Natural killer cell (primary cell): ENCODE measurements around the gene EPX. TPM values are rescaled to one million over a fixed set of nuclear protein-coding genes. Genes with fewer than 3 reads are reported as not detected.

ENCODE experiments used
- ATAC-seq, 3 donors: fragments of 150-1000 bp in 2 of 3; fragments of 200-7000 bp in 1 of 3; cut with Tn5 transposase; 1 replicate in 1 of 3; 2 replicates in 2 of 3; pipeline ENCODE4 v1.10.0; 2021; ENCODE audit warnings: mild to moderate bottlenecking in 2 of 3, moderate library complexity in 2 of 3
- DNase-seq, 2 donors: peaks; one replicate each; pipeline versions ENCODE4 v3.0.0 to v3.0.0-alpha.2; 2013 to 2021; ENCODE audit warnings: mixed read lengths in 1 of 2
- H3K27ac ChIP-seq: one replicate; pipeline ENCODE4 v1.5.1; 2013; ENCODE audit warnings: mild to moderate bottlenecking, low read length
- H3K27me3 ChIP-seq: one replicate; pipeline ENCODE4 v1.6.1; 2013; ENCODE audit warnings: low read length; ENCODE audit not compliant: control insufficient read depth, insufficient read depth
- H3K36me3 ChIP-seq: one replicate; pipeline ENCODE4 v1.6.1; 2013; ENCODE audit warnings: low read length; ENCODE audit not compliant: control insufficient read depth, insufficient read depth
- H3K4me1 ChIP-seq: one replicate; pipeline ENCODE4 v1.6.1; 2013; ENCODE audit warnings: low read length; ENCODE audit not compliant: control insufficient read depth, insufficient read depth
- H3K4me3 ChIP-seq: one replicate; pipeline ENCODE4 v1.5.1; 2013; ENCODE audit warnings: low read length
- H3K9me3 ChIP-seq: one replicate; pipeline ENCODE4 v1.6.1; 2013; ENCODE audit warnings: low read length; ENCODE audit not compliant: control insufficient read depth, insufficient read depth
- H3K27ac Mint-ChIP-seq, 2 donors: one replicate each; pipeline ENCODE4 v1.8.0; 2022; ENCODE audit warnings: mild to moderate bottlenecking in 2 of 2, mixed read lengths in 2 of 2, moderate library complexity in 1 of 2
- H3K27me3 Mint-ChIP-seq, 2 donors: one replicate each; pipeline ENCODE4 v1.8.0; 2022; ENCODE audit warnings: low read depth in 2 of 2, mixed read lengths in 2 of 2
- H3K36me3 Mint-ChIP-seq: one replicate; pipeline ENCODE4 v1.8.0; 2022; ENCODE audit warnings: mixed read lengths
- H3K4me1 Mint-ChIP-seq, 2 donors: one replicate each; pipeline ENCODE4 v1.8.0; 2022; ENCODE audit warnings: mixed read lengths in 2 of 2
- H3K4me3 Mint-ChIP-seq: one replicate; pipeline ENCODE4 v1.8.0; 2022; ENCODE audit warnings: mild to moderate bottlenecking, moderate library complexity, mixed read lengths
- H3K9me3 Mint-ChIP-seq, 2 donors: one replicate each; pipeline ENCODE4 v1.8.0; 2022; ENCODE audit warnings: mixed read lengths in 2 of 2
- whole genome bisulfite sequencing: methylation state at CpG from one replicate; pipeline ENCODE4 v1.1.7; 2013; ENCODE audit warnings: missing lambda C conversion rate; ENCODE audit not compliant: insufficient coverage; 5-methylcytosine and 5-hydroxymethylcytosine counted together
- intact Hi-C: fragments of 100-400 bp; cut with micrococcal nuclease; formaldehyde crosslinking; loops from one replicate; pipeline ENCODE4 v1.14.2; 2022
- total RNA-seq, 4 donors: library from RNA; stranded (reverse); fragments of 120-200 nt in 1 of 4; gene quantifications; one replicate each; pipeline versions ENCODE4 v1.2.3 to v1.2.4, GENCODE V29; 2013 to 2022
- TF ChIP-seq, protein P1 (sequence below): fragments of 200-600 bp; IDR thresholded peaks from one replicate; pipeline ENCODE4 v1.8.0; 2022; ENCODE audit warnings: antibody characterized with exemption

EPX gene
- total RNA-seq, 3 donors from 2014 or later (not counting 1 experiment from before 2014, with no cell fraction given), result not detected

DNA sequence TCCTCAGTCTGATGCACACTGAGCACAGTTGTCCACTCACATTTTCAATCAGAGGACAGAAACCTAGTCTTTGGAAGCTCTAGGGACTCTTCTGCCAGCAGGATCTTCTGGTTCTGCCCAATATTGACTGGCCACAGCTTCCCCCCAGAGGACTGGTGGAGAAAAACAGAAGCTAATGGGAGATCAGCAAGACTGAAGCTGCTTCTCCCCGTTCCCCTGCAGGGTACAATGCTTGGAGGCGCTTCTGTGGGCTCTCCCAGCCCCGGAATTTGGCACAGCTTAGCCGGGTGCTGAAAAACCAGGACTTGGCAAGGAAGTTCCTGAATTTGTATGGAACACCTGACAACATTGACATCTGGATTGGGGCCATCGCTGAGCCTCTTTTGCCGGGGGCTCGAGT lies 10.3 kb downstream of the EPX start:
- Histone ChIP-seq H3K9me3 (no peaks in the 10 kb centered on the region), H3K36me3 (peaks cover 5% of the 10 kb centered on the region), H3K4me1 (no peaks in the 10 kb centered on the region), H3K27me3 (peaks cover 3% of the 10 kb centered on the region), H3K4me3 (no peak overlapping the region), H3K27ac (no peak overlapping the region)
- H3K9me3 Mint-ChIP-seq, result no peaks in the 10 kb centered on the region
- no peak overlapping the region for H3K27ac Mint-ChIP-seq
- H3K27me3 Mint-ChIP-seq, result peaks cover 0 to 7% of the 10 kb centered on the region in 2 donors
- peaks cover 0 to 4% of the 10 kb centered on the region in 2 donors for H3K4me1 Mint-ChIP-seq
- H3K4me3 Mint-ChIP-seq, result no peak overlapping the region
- H3K36me3 Mint-ChIP-seq, result no peaks in the 10 kb centered on the region
- no peak for DNase-seq
- ATAC-seq, result no peak
- TF ChIP-seq, protein P1, sequence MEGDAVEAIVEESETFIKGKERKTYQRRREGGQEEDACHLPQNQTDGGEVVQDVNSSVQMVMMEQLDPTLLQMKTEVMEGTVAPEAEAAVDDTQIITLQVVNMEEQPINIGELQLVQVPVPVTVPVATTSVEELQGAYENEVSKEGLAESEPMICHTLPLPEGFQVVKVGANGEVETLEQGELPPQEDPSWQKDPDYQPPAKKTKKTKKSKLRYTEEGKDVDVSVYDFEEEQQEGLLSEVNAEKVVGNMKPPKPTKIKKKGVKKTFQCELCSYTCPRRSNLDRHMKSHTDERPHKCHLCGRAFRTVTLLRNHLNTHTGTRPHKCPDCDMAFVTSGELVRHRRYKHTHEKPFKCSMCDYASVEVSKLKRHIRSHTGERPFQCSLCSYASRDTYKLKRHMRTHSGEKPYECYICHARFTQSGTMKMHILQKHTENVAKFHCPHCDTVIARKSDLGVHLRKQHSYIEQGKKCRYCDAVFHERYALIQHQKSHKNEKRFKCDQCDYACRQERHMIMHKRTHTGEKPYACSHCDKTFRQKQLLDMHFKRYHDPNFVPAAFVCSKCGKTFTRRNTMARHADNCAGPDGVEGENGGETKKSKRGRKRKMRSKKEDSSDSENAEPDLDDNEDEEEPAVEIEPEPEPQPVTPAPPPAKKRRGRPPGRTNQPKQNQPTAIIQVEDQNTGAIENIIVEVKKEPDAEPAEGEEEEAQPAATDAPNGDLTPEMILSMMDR, result no peak
- 91% methylated on average over 7 of the region's 7 CpGs for WGBS
- intact Hi-C loops, result no loop called here

DNA sequence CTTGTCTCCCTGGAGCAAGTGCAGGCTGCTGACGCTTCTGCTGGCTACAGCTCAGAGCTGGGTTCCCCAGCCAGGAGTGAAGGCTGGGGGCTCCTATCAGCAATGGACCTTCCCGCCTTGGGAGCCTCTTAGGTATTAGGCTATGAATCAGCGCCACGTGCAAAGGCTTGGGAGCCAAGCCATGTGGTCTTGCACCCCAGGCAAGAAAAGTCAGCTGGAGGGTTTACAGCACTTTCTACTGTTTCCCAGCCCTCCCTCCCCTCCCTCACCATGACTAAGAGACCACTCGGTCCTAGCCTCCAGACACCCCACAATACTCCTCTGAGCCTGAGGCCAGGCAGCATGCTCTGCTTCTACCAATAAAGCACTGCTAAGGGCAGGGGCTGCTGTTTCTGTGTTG lies 12.3 kb downstream of the EPX start:
- H3K27me3 Mint-ChIP-seq, result peaks cover 0 to 3% of the 10 kb centered on the region in 2 donors
- peaks cover 7% of the 10 kb centered on the region for H3K36me3 ChIP-seq

DNA sequence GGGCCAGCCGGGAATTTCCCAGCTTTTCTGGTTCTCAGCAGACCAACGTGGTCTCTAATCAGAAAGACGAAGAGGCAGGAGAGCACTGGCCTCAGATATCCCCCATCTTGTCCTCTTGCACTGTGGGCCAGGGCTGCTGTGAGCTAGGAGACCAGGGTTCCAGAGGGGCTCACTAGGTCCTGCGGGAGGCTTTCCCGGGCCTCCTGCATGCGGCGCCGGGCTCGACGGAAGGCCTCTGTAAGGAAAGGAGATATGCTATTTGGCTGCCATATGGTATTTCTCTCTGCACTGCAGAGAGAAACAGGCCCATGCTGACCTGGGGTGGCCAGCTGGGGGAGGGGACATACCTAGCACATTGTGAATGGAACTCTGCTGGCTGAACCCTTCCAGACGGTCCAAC lies 13.4 kb downstream of the EPX start:
- Mint-ChIP-seq H3K4me3 (no peak overlapping the region), H3K9me3 (no peaks in the 10 kb centered on the region), H3K36me3 (peaks cover 8% of the 10 kb centered on the region), H3K4me1 (no peaks in the 10 kb centered on the region), H3K27me3 (no peaks in the 10 kb centered on the region), H3K27ac (no peak overlapping the region)
- no peak for ATAC-seq
- Histone ChIP-seq H3K36me3 (peaks cover 13% of the 10 kb centered on the region), H3K27ac (no peak overlapping the region), H3K27me3 (no peaks in the 10 kb centered on the region), H3K4me1 (no peaks in the 10 kb centered on the region), H3K9me3 (no peaks in the 10 kb centered on the region), H3K4me3 (no peak overlapping the region)
- DNase-seq, result no peak
- WGBS, result 90% methylated on average over 11 of the region's 11 CpGs
- TF ChIP-seq, protein P1, result no peak
- intact Hi-C loops, result no loop called here

More for the DNA sequence above, 12.3 kb downstream of the EPX start:
- TF ChIP-seq, protein P1, result no peak
- Mint-ChIP-seq H3K36me3 (peaks cover 4% of the 10 kb centered on the region), H3K4me3 (no peak overlapping the region), H3K4me1 (peaks cover 0 to 4% of the 10 kb centered on the region in 2 donors), H3K9me3 (no peaks in the 10 kb centered on the region), H3K27ac (no peak overlapping the region)
- ATAC-seq (no peak), DNase-seq (no peak)
- no peak overlapping the region for H3K4me3 ChIP-seq
- 95% methylated on average over 5 of the region's 5 CpGs for WGBS
- no peaks in the 10 kb centered on the region for H3K27me3 ChIP-seq
- no peaks in the 10 kb centered on the region for H3K4me1 ChIP-seq
- H3K9me3 ChIP-seq, result no peaks in the 10 kb centered on the region
- no peak overlapping the region for H3K27ac ChIP-seq
- intact Hi-C loops, result no loop called here

DNA sequence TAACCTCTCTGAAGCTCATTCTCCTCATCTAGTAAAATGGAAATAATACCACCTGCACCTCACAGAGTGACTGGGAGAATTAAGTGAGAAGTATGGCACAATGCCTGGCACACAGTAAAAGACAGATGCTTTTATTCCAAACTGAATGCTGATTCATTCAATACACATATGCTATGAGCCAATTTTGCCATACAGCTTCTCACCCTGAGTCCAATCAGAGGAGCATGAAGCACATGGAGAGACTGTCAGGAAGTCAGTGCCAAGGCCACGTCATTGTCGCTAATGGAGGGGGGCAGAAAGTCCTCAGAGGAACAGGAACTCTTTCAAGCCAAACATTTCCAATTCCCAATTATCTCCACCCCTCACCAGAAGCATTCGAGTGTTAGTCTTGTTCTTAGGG lies 14.9 kb downstream of the EPX start:
- WGBS, result 100% methylated on average over 3 of the region's 3 CpGs
- H3K4me1 ChIP-seq, result no peaks in the 10 kb centered on the region
- no peaks in the 10 kb centered on the region for H3K27me3 ChIP-seq
- H3K9me3 ChIP-seq, result no peaks in the 10 kb centered on the region
- H3K27ac Mint-ChIP-seq, result no peak overlapping the region
- no peaks in the 10 kb centered on the region for H3K9me3 Mint-ChIP-seq
- H3K36me3 Mint-ChIP-seq, result peaks cover 8% of the 10 kb centered on the region
- TF ChIP-seq, protein P1, result no peak
- no peak overlapping the region for H3K27ac ChIP-seq
- no peaks in the 10 kb centered on the region for H3K27me3 Mint-ChIP-seq
- no peak for DNase-seq
- intact Hi-C loops, result no loop called here
- no peak for ATAC-seq
- H3K36me3 ChIP-seq, result peaks cover 19% of the 10 kb centered on the region
- H3K4me1 Mint-ChIP-seq, result no peaks in the 10 kb centered on the region
- H3K4me3 ChIP-seq, result no peak overlapping the region
- no peak overlapping the region for H3K4me3 Mint-ChIP-seq
